ENCODE results near the gene AADAC.

DNA sequence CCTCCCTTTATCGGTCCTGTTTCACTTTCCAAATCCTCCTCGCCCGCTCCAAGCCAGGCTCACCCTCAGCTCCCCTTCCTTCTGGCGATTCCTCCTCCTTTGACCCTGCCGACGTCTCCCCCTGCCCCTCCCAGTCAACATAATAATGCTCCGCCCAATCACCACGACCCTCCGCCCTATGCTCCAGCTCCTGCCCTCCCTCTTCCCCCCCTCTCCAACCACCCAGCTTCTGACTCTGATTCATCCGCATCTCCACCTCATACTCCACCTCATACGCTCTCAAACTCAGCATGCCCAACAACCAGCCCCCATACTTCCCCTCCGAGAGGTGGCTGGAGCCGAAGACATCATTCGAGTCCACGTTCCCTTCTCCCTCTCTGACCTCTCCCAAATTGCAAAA, 7.1 kb upstream of the AADAC start:
- TF ChIP-seq, protein P1, sequence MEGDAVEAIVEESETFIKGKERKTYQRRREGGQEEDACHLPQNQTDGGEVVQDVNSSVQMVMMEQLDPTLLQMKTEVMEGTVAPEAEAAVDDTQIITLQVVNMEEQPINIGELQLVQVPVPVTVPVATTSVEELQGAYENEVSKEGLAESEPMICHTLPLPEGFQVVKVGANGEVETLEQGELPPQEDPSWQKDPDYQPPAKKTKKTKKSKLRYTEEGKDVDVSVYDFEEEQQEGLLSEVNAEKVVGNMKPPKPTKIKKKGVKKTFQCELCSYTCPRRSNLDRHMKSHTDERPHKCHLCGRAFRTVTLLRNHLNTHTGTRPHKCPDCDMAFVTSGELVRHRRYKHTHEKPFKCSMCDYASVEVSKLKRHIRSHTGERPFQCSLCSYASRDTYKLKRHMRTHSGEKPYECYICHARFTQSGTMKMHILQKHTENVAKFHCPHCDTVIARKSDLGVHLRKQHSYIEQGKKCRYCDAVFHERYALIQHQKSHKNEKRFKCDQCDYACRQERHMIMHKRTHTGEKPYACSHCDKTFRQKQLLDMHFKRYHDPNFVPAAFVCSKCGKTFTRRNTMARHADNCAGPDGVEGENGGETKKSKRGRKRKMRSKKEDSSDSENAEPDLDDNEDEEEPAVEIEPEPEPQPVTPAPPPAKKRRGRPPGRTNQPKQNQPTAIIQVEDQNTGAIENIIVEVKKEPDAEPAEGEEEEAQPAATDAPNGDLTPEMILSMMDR (IDR thresholded peaks at IDR 0.05; ENCODE audit: poor library complexity), result no peak
- TF ChIP-seq EZH2 (IDR thresholded peaks at IDR 0.05; ENCODE audit: borderline replicate concordance) (no peak), EZH2phosphoT487 (IDR thresholded peaks at IDR 0.05; ENCODE audit: low read depth, severe bottlenecking, unreplicated experiment) (no peak)
